Smooth muscle cell (in vitro differentiated cells): ENCODE results near the gene PSD4. TPM values are rescaled to one million over a fixed set of nuclear protein-coding genes. Genes with fewer than 3 reads are reported as not detected.

Experiments used
- DNase-seq: peaks from one replicate; lab custom pipeline; 2025; ENCODE audit not compliant: unreplicated experiment; lab: John Stamatoyannopoulos, UW
- H2AFZ ChIP-seq: fragments of 200-600 bp; sonication (generic); 2 replicates; pipeline ENCODE4 v1.6.0; 2016; ENCODE audit warnings: antibody characterized with exemption, low read depth, mild to moderate bottlenecking
- H3F3A ChIP-seq: fragments of 200-600 bp; sonication (generic); 2 replicates; pipeline ENCODE4 v1.6.0; 2017; ENCODE audit warnings: antibody characterized with exemption, low read depth
- H3K27ac ChIP-seq: fragments of 200-600 bp; sonication (generic); 2 replicates; pipeline ENCODE4 v1.5.1; 2016; ENCODE audit warnings: low read depth, mild to moderate bottlenecking
- H3K27me3 ChIP-seq: fragments of 200-600 bp; sonication (generic); 2 replicates; pipeline ENCODE4 v1.6.1; 2016; ENCODE audit warnings: low read depth, mild to moderate bottlenecking
- H3K36me3 ChIP-seq: fragments of 200-600 bp; sonication (generic); 2 replicates; pipeline ENCODE4 v1.5.1; 2016; ENCODE audit warnings: low read depth
- H3K4me1 ChIP-seq: fragments of 200-600 bp; sonication (generic); 2 replicates; pipeline ENCODE4 v1.5.1; 2016; ENCODE audit warnings: low read depth
- H3K4me2 ChIP-seq: fragments of 200-600 bp; sonication (generic); 2 replicates; pipeline ENCODE4 v1.6.0; 2016; ENCODE audit warnings: mild to moderate bottlenecking
- H3K4me3 ChIP-seq: fragments of 200-600 bp; sonication (generic); 2 replicates; pipeline ENCODE4 v1.5.1; 2016; ENCODE audit warnings: mild to moderate bottlenecking
- H3K79me2 ChIP-seq: fragments of 200-600 bp; sonication (generic); 2 replicates; pipeline ENCODE4 v1.6.0; 2016; ENCODE audit warnings: low read depth, mild to moderate bottlenecking
- H3K9ac ChIP-seq: fragments of 200-600 bp; sonication (generic); 2 replicates; pipeline ENCODE4 v1.6.0; 2016; ENCODE audit warnings: low read depth
- H3K9me3 ChIP-seq: fragments of 200-600 bp; sonication (generic); replicated peaks from 2 replicates; pipeline ENCODE4 v1.5.1; 2016; ENCODE audit warnings: low read depth
- H4K20me1 ChIP-seq: fragments of 200-600 bp; sonication (generic); 2 replicates; pipeline ENCODE4 v1.6.0; 2016; ENCODE audit warnings: low read depth
- CTCF ChIP-seq: fragments of 200-600 bp; sonication (generic); IDR thresholded peaks from 2 replicates; pipeline ENCODE4 v1.5.1; 2017; ENCODE audit warnings: borderline replicate concordance, mild to moderate bottlenecking, antibody characterized with exemption; ENCODE audit not compliant: insufficient read depth, poor library complexity, severe bottlenecking
- WGBS: methylation state at CpG from one replicate; pipeline ENCODE4 v1.1.7; 2016; ENCODE audit warnings: low lambda C conversion rate; 5-methylcytosine and 5-hydroxymethylcytosine counted together
- polyA plus RNA-seq: library from polyadenylated mRNA; unstranded; fragments of >200 nt; fragmentation: Nextera tagmentation; extraction: Ambion mirVana; gene quantifications from 2 replicates; pipeline ENCODE4 v1.2.1, GENCODE V29; 2016
- total RNA-seq: library from RNA; depleted of rRNA; stranded (reverse); fragments of >200 nt; gene quantifications from 2 replicates; pipeline ENCODE4 v1.2.3, GENCODE V29; 2014

Gene PSD4
- total and polyA plus RNA-seq, 2 experiments from 2014 or later: 7.3 to 7.8 TPM

DNA sequence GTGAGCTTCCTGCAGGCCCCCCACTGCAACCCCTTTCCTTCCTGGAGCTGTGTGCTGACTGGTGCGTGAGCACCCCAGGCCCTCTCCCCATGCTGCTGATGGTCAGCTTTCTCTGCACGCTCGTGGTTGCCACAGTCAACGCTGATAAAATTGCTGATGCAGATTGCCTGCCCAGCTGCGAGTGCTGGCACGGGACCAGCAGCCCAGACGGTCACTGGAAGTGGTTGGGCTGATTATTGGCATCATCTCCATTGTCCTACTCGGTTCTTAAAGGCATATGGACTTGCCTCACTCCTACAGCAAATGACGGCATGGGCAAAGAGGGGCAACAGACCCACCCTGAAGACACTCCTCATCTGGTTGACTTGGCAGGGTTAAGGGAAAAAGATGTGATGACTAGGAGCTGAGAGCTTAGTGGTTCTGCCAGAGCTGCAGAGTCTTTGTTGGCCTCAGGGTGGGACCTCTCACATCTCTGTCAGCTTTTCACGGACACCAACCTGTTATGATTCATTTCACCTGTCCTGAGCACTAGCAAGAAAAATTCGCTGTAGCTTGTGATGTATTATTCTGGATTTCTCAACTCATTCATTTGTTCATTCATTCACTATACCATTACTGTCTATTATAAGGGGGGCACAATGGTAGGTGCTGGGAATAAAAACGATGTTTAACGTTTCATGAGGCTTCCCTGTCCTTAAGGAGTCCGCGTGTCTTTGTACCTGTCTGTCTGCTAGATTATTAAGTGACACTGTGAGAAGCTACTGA is 66.6 kb downstream of the PSD4 start:
- DNase-seq: peak; percentile 39
- Histone ChIP-seq H3K4me3 (no peak overlapping the region), H3K36me3 (no peaks in the 10 kb centered on the region), H3K27ac (peak overlapping the region; percentile 92), H3K27me3 (no peaks in the 10 kb centered on the region), H3K9ac (peak overlapping the region; percentile 58), H3K9me3 (no peaks in the 10 kb centered on the region), H3F3A (no peaks in the 10 kb centered on the region), H2AFZ (no peak overlapping the region), H3K4me2 (peak overlapping the region; percentile 62), H3K4me1 (peaks cover 10% of the 10 kb centered on the region), H4K20me1 (no peaks in the 10 kb centered on the region), H3K79me2 (no peaks in the 10 kb centered on the region)
- 30% methylated on average over 15 of the region's 15 CpGs for WGBS
- no peak for TF ChIP-seq CTCF

- no peaks in the 10 kb centered on the region for H3K9me3 ChIP-seq
- WGBS: 60% methylated on average over 18 of the region's 18 CpGs
- no peak overlapping the region for H3K4me3 ChIP-seq
- TF ChIP-seq CTCF: no peak
- H3F3A ChIP-seq: no peaks in the 10 kb centered on the region
- no peaks in the 10 kb centered on the region for H3K79me2 ChIP-seq
- H3K9ac ChIP-seq: peak overlapping the region; percentile 71
- H4K20me1 ChIP-seq: no peaks in the 10 kb centered on the region
- H3K36me3 ChIP-seq: no peaks in the 10 kb centered on the region
- no peaks in the 10 kb centered on the region for H3K27me3 ChIP-seq
- H3K4me1 ChIP-seq: peaks cover 10% of the 10 kb centered on the region
- no peak overlapping the region for H2AFZ ChIP-seq
- DNase-seq: peak; percentile 49
- H3K27ac ChIP-seq: peak overlapping the region; percentile 92
- H3K4me2 ChIP-seq: peak overlapping the region; percentile 62
Observed at GRCh38 chr2:113240915-113241911, 67.4 kb downstream of the PSD4 start.

DNA sequence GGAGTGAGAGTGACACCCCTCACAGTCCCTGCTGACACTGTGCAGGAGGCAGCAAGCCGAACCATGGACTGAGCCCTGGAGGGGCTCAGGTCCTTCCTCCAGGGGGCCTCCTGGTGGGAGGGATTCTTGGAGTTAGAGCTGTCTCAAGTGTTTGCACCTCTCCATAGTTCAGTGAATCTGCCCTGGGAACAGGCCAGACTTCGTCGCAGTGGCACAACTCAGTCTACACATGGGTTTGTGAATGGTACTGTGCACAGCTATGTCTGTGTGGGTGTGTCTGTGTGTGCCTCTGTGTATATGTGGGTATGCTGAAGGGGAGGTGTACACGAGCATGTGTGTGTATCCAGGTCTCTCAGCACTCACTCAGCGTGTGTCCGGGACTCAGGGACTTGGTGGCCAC is 68.6 kb downstream of the PSD4 start:
- no peaks in the 10 kb centered on the region for H3F3A ChIP-seq
- H3K27ac ChIP-seq: no peak overlapping the region
- H2AFZ ChIP-seq: no peak overlapping the region
- TF ChIP-seq CTCF: no peak
- WGBS: 95% methylated on average over 6 of the region's 6 CpGs
- H3K4me3 ChIP-seq: no peak overlapping the region
- no peaks in the 10 kb centered on the region for H3K9me3 ChIP-seq
- H3K4me1 ChIP-seq: peaks cover 10% of the 10 kb centered on the region
- no peaks in the 10 kb centered on the region for H3K27me3 ChIP-seq
- no peak overlapping the region for H3K4me2 ChIP-seq
- DNase-seq: no peak
- H3K9ac ChIP-seq: no peak overlapping the region
- H3K36me3 ChIP-seq: no peaks in the 10 kb centered on the region
- H3K79me2 ChIP-seq: no peaks in the 10 kb centered on the region
- no peaks in the 10 kb centered on the region for H4K20me1 ChIP-seq
